Adipocyte (in vitro differentiated cells): Measurements from ENCODE around the gene LYPD6.

Experiments
- DNase-seq: peaks from one replicate; pipeline ENCODE4 v3.0.0-alpha.2; 2015; ENCODE audit warnings: low read depth
- H3K27me3 ChIP-seq: replicated peaks from 2 replicates; pipeline ENCODE4 v1.7.0; 2013; ENCODE audit warnings: mild to moderate bottlenecking, low read length, moderate library complexity; ENCODE audit not compliant: control insufficient read depth, insufficient read depth
- H3K36me3 ChIP-seq: 2 replicates; pipeline ENCODE4 v1.7.0; 2013; ENCODE audit warnings: low read length, mild to moderate bottlenecking, moderate library complexity; ENCODE audit not compliant: control insufficient read depth, insufficient read depth, severe bottlenecking
- H3K4me1 ChIP-seq: 2 replicates; pipeline ENCODE4 v1.7.0; 2013; ENCODE audit warnings: mild to moderate bottlenecking, low read length, moderate library complexity; ENCODE audit not compliant: control insufficient read depth, insufficient read depth
- H3K4me3 ChIP-seq: 2 replicates; pipeline ENCODE4 v1.7.0; 2013; ENCODE audit warnings: mild to moderate bottlenecking, low read length, moderate library complexity
- H3K9ac ChIP-seq: 2 replicates; pipeline ENCODE4 v1.7.0; 2013; ENCODE audit warnings: mild to moderate bottlenecking, low read length, moderate library complexity
- H3K9me3 ChIP-seq: 2 replicates; pipeline ENCODE4 v1.7.0; 2013; ENCODE audit warnings: mild to moderate bottlenecking, low read length, moderate library complexity; ENCODE audit not compliant: control insufficient read depth

LYPD6 gene

DNA sequence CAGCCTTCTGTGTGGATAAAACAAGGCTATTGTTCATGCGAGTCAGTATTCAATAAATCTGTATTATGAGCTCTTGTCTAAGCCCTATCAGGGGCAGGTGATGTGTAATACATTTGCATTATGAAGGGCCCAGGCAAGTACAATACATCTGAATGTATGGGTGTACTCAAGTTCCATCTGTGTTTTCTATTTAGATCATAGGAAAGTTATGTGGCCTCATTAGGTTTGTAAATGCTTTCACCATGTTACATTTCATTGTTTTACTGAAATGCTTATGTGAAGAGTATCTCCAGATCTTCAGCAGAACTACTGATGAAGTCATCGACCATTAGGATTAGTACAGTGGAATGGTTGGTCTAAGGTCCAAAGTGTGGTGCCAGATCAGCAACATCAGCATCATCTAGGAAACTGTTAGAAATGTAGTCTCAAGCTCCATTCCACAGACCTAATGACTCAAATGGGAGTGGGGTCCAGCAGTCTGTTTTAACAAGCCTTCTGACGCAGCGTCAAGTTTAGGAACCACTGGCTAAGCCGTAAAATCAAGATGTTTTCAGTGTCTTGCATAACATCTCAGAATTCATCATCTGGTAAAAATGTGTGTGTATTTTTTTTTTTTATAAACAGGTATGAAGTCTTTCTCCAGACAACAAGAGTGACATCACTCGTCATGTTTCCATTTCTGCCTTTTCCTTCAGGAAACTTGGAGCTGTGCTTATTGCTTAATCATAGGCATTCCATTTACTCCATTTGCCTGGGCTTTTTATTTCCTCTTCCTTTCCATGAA, 80.5 kb downstream of the LYPD6 start:
- Histone ChIP-seq H3K9ac (no peak overlapping the region), H3K4me1 (no peaks in the 10 kb centered on the region), H3K4me3 (no peak overlapping the region), H3K9me3 (no peaks in the 10 kb centered on the region), H3K27me3 (no peaks in the 10 kb centered on the region), H3K36me3 (no peaks in the 10 kb centered on the region)
- peak; percentile 54 for DNase-seq

DNA sequence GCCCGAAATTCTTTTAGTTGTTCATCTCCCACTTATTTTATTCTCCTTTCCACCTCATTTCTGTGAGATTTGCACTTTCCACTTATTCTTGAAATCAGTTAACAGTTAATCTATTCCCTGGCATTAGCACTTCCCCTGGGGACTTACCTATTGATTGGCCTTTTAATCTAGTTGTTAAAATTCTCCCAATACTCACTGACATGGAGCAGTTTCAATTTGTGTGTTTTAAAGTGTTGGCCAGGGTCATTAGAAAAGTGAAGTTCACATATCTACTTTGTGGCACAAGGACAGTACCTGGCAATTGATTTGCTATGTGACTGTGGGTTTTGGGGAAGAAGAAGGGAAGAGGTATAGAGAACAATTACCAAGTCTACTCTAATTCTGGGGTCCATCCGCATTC, 83.1 kb downstream of the LYPD6 start:
- H3K27me3 ChIP-seq = no peaks in the 10 kb centered on the region
- H3K9ac ChIP-seq = no peak overlapping the region
- no peaks in the 10 kb centered on the region for H3K36me3 ChIP-seq
- DNase-seq = no peak
- H3K4me1 ChIP-seq = no peaks in the 10 kb centered on the region
- no peaks in the 10 kb centered on the region for H3K9me3 ChIP-seq
- H3K4me3 ChIP-seq = no peak overlapping the region

DNA sequence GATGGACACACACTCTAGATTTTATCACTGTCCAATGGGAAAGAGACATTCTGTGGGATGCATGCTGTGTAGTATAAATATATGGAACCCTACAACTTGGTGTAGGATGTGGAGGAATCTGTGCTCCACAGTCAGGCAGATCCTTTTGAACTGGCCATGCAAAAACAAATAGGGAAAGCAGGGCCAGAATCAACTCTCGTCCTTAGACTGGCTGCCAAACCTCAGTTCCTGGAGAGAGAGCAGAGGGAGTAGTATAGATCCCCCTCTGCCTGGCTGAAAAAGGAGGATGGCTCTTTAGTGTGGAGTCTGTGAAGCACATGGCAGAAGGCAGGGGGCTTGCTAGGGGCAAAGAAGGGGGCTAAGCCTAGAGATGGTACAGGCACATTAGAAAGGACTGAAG, 84.7 kb downstream of the LYPD6 start:
- Histone ChIP-seq H3K9ac (no peak overlapping the region), H3K4me1 (peaks cover 3% of the 10 kb centered on the region), H3K9me3 (no peaks in the 10 kb centered on the region), H3K27me3 (no peaks in the 10 kb centered on the region), H3K4me3 (no peak overlapping the region), H3K36me3 (no peaks in the 10 kb centered on the region)
- DNase-seq = no peak

DNA sequence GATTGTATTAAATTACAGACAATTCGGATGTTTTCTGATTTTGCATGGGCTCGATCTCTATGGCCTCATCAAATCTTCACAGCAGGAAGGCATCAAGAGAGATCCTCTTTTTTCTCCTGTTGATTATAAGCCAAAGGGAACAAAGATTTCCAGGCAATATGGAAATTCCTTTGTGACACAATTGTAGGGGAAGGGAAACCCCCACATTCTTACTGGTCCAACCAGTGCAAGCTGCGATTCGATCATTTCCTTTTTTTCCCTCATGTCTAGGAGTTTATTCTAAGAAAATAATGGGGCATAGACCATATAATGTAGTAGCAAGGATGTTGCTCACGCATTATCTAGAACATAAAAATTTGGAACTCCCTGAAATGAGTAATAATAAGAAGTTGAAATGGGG, 87.7 kb downstream of the LYPD6 start:
- no peaks in the 10 kb centered on the region for H3K9me3 ChIP-seq
- no peak for DNase-seq
- H3K9ac ChIP-seq = no peak overlapping the region
- H3K27me3 ChIP-seq = no peaks in the 10 kb centered on the region
- H3K4me3 ChIP-seq = no peak overlapping the region
- no peaks in the 10 kb centered on the region for H3K36me3 ChIP-seq
- peaks cover 14% of the 10 kb centered on the region for H3K4me1 ChIP-seq

DNA sequence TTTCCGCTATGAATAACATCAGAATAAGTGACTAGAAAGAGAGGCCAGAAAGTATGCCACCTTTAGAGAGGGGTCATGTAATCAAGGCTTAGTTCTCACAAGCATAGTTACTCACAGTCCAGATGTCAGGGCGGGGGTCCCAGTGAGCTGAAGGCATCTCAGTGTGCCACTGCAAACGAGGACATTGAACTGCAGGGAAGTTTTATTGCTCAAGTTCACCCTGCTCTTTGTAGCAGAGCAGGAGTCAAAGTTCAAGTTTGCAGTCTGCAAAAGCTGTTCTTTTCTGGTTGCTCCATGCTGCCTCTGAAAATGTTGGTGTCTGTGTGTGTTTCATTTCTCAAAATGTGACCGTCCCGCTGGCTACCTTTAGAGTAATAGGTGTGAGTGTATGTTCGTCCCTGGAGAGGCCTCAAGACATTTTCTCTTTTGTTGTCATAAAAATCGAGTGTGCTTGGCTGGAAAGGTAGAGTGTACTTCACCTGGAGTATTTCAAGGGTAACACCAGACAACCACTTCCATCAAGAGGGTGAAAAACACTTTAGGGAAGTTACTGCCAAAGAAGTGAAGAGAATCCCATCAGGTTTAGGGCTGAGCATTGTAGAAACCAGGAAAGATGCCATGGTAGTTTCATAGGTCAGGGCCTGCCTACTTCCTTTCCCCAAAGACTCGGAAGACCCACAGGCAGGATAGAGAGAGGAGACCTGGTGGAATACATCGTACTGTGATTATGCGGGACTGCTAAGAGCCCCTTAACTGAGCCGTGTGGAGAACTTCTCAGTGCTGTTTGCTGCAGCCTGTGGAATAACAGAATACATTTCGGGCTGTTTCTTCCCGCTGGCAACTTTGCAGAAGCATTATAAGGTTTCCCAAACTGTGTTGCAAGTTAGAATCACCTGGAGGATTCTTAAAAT, 89.9 kb downstream of the LYPD6 start:
- Histone ChIP-seq H3K4me3 (no peak overlapping the region), H3K9me3 (no peaks in the 10 kb centered on the region), H3K36me3 (no peaks in the 10 kb centered on the region), H3K27me3 (no peaks in the 10 kb centered on the region), H3K4me1 (peaks cover 14% of the 10 kb centered on the region), H3K9ac (no peak overlapping the region)
- DNase-seq = peak; percentile 5

DNA sequence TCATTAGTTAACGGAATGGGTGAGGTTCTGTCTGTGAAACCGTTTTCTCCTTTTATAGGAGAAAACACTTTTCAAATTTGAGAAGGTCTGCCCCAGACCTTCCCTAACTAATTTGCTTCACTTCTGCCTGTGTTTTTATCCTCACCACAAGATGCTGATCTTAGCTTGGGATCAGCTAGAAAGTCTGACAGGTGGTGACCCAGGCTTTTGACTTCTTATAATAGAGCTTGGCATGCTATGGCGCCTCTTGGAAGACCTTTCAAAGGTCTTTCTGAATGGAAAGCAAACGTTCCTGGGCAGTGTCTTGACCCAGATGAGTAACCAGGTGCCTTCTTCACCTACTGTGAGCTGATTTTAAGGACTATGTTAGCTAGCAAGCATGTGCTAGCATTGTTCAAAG, 91.4 kb downstream of the LYPD6 start:
- Histone ChIP-seq H3K9me3 (no peaks in the 10 kb centered on the region), H3K27me3 (no peaks in the 10 kb centered on the region), H3K9ac (no peak overlapping the region), H3K4me3 (no peak overlapping the region), H3K4me1 (peaks cover 14% of the 10 kb centered on the region), H3K36me3 (no peaks in the 10 kb centered on the region)
- DNase-seq = no peak

DNA sequence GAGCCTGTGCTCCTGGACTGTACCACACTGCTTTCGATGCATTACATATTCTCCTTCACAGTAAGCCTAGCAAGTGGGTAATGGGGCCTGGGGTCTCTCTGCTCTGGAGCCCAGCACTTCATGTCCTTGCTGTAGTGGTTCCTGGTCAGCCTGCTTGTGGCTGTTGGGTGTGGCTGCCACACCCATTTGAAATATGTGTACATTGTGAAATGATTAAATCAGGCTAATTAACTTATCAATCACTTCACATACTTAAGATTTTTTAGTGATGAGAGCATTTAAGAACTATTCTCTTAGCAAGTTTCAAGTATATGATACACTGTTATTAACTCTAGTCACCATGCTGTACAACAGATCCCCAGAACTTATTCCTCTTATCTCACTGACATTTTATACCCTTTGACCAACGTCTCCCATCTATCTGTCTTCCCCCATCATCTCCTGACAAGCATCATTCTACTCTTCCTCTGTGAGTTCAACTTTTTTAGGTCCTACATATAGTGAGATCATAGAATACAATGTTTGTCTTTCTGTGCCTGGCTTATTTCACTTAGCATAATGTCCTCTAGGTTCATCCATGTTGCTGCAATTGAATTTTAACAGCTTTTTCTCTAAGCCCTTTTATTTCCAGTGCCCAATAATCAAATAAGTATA, 92.1 kb downstream of the LYPD6 start:
- H3K9me3 ChIP-seq = no peaks in the 10 kb centered on the region
- H3K4me3 ChIP-seq = no peak overlapping the region
- no peaks in the 10 kb centered on the region for H3K36me3 ChIP-seq
- H3K4me1 ChIP-seq = peaks cover 14% of the 10 kb centered on the region
- H3K27me3 ChIP-seq = no peaks in the 10 kb centered on the region
- no peak overlapping the region for H3K9ac ChIP-seq
- DNase-seq = peak; percentile 53

DNA sequence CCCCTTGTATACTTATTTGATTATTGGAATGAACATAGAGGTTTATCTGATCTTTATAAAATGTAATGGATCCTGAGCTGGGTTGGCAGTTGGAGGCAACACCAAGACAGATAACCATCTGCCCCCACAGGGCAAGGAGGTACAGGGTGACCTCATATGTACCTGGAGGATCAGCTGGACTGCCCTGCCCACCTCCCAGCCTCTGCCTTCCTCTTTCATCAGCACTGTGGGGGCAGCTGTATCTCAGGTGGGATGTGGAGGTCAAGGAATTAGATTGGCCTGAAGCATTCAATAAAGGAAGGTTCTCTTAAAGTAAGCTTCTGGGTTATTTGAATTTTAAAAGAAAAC, 92.6 kb downstream of the LYPD6 start:
- Histone ChIP-seq H3K4me1 (peaks cover 14% of the 10 kb centered on the region), H3K4me3 (no peak overlapping the region)
- no peak for DNase-seq

DNA sequence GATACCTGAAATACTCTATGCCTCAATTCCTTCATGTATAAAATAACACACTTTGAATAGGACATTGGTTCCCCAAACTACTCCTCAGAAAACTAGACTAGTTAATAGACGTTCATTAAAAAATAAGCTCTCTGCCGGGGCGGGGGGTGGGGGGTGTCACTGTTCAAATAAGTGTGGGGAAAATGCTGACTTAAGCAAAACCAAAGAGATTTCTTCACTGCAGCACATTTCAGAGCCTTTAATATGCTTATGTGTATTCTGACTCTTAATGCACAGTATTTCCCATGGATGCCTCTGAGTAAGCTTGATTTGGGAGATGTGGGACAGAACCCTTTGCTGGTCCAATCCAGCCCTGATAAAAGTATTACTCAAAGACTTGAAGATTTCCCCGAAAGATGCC, 93.2 kb downstream of the LYPD6 start:
- H3K9me3 ChIP-seq = no peaks in the 10 kb centered on the region
- peaks cover 14% of the 10 kb centered on the region for H3K4me1 ChIP-seq
- H3K9ac ChIP-seq = no peak overlapping the region

More for the DNA sequence above, 92.6 kb downstream of the LYPD6 start:
- Histone ChIP-seq H3K27me3 (no peaks in the 10 kb centered on the region), H3K9me3 (no peaks in the 10 kb centered on the region), H3K9ac (no peak overlapping the region), H3K36me3 (no peaks in the 10 kb centered on the region)

DNA sequence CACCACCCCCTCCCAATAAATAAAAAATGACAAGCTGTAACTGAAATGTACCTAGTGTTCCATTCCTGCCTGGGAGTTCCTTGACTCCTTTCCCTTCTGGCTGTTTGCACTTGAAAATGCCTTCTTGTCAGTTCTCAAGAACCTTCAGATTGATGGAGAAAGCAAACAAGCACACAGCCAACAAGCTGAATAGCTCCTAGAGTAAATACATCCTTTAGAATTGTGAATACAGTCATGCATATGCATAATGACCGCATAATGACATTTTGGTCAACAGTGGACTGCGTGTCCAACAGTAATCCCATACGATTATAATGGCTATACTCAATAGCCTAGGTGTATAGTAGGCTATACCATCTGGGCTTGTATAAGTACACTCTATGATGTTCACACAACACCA, 97.0 kb downstream of the LYPD6 start:
- Histone ChIP-seq H3K36me3 (no peaks in the 10 kb centered on the region), H3K9ac (no peak overlapping the region), H3K4me3 (no peak overlapping the region), H3K27me3 (no peaks in the 10 kb centered on the region), H3K4me1 (peaks cover 12% of the 10 kb centered on the region), H3K9me3 (peaks cover 3% of the 10 kb centered on the region)
- no peak for DNase-seq

More for the DNA sequence above, 93.2 kb downstream of the LYPD6 start:
- DNase-seq = no peak
- no peaks in the 10 kb centered on the region for H3K36me3 ChIP-seq
- no peaks in the 10 kb centered on the region for H3K27me3 ChIP-seq
- H3K4me3 ChIP-seq = no peak overlapping the region

DNA sequence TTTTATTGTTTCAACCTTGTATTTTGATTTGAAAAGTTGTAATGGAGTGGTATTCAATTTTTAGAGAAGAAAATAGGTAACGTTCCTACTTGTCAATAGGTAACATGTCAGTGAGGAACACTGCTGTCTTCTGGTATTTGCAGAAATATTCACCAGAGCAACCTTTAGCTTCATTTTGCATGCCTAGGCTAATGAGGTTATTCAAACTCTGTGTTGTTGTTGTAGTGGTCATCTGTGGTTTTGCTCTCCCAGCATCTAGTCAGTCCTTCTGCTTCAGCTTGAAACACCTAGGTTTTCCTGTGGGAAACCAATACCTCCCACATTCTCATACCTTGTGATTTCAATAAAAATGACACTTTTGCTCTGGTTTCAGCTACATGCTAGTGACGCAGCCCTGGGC, 98.4 kb downstream of the LYPD6 start:
- Histone ChIP-seq H3K27me3 (no peaks in the 10 kb centered on the region), H3K36me3 (no peaks in the 10 kb centered on the region), H3K4me1 (peaks cover 6% of the 10 kb centered on the region), H3K4me3 (no peak overlapping the region), H3K9me3 (peaks cover 3% of the 10 kb centered on the region), H3K9ac (no peak overlapping the region)
- DNase-seq = no peak
